GM10248 (cell line): ENCODE data around the gene CCDC34.

Experiments
- CTCF ChIA-PET: fragments of 300-600 bp; sonication (Branson Sonifier 250); formaldehyde crosslinking; extraction: SDS; loops from one replicate; lab custom pipeline; 2021; ENCODE audit warnings: antibody characterized with exemption; lab: Yijun Ruan, JAX
- POLR2A ChIA-PET: fragments of 350-650 bp; sonication (Branson Sonifier 250); formaldehyde crosslinking; extraction: SDS; loops from one replicate; lab custom pipeline; 2020; ENCODE audit warnings: antibody characterized with exemption; lab: Yijun Ruan, JAX
- DNase-seq: peaks from one replicate; pipeline ENCODE4 v3.0.0; 2012; ENCODE audit errors: extremely low spot score
- TF ChIP-seq, protein P1 (sequence below): IDR thresholded peaks from 2 replicates; pipeline ENCODE4 v1.5.1; 2012; ENCODE audit warnings: mild to moderate bottlenecking, low read depth; ENCODE audit errors: extremely low read depth, missing control alignments, control extremely low read depth

CCDC34 gene

DNA sequence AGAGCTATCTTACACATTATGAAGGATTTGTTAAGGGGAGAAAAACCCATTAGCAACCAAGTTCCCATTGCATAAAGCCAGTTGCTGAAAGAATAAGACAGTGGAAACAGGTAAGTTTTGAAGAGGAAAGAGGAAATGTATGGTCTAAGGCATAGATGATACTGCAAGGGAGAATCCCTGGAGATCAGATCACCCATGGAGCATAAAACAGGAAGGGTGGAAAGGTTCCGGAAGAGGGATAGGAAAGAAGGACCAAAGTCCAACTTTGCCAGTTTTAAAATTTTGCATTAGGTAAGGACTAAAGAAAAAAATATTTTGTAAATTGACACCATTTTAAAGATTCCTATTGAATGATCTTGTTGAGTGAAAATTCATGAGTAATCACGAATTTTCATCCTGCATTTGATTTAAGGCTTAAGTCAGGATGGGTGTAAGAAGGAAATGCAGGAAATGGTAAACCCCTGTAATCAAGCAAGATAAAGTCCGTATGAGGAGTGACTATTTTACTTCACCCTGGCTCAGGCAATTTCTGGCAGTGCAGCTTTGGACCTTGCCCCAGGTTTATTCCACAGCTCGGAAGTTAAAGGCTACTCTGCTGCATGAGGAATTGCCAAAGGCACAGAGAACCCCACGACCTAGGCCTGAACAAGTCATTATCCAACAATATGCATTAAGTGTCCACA is 70.9 kb downstream of the CCDC34 start:
- ChIA-PET CTCF (no interaction called here), POLR2A (no interaction called here)
- no peak for DNase-seq
- TF ChIP-seq, protein P1, sequence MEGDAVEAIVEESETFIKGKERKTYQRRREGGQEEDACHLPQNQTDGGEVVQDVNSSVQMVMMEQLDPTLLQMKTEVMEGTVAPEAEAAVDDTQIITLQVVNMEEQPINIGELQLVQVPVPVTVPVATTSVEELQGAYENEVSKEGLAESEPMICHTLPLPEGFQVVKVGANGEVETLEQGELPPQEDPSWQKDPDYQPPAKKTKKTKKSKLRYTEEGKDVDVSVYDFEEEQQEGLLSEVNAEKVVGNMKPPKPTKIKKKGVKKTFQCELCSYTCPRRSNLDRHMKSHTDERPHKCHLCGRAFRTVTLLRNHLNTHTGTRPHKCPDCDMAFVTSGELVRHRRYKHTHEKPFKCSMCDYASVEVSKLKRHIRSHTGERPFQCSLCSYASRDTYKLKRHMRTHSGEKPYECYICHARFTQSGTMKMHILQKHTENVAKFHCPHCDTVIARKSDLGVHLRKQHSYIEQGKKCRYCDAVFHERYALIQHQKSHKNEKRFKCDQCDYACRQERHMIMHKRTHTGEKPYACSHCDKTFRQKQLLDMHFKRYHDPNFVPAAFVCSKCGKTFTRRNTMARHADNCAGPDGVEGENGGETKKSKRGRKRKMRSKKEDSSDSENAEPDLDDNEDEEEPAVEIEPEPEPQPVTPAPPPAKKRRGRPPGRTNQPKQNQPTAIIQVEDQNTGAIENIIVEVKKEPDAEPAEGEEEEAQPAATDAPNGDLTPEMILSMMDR = no peak

DNA sequence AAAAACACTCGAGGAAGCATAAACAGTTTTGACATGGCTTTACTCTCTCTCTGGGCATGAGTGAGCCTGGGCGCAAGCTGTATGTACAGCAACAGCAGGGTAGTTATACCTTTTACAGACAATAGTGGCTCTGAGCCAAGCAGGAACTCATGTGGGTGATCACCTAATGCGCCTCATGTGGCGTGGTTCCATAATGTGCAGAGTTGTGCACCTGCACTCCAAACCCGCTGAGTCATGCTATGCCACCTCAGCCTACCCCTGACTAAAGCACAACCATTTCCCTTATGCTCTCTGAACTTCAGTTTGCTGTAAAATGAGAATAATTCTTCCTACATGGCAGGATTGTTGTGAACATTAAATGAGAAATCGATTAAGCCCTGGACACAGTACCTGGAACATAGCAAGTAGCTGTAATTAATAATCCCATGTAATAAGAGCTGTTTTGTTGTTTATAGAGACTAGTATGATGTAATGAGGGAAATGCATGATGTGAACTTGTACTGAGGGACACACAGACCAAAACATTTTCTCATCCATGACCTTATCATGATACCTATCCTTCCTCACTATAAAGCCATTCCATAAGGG is 71.6 kb downstream of the CCDC34 start:
- TF ChIP-seq, protein P1 = no peak
- ChIA-PET POLR2A (no interaction called here), CTCF (interaction anchor here (1.2 kb wide), 1 partner anchor 16 kb away, joined by 3 read pairs; no protein-coding TSS in a partner anchor)
- DNase-seq = no peak

DNA sequence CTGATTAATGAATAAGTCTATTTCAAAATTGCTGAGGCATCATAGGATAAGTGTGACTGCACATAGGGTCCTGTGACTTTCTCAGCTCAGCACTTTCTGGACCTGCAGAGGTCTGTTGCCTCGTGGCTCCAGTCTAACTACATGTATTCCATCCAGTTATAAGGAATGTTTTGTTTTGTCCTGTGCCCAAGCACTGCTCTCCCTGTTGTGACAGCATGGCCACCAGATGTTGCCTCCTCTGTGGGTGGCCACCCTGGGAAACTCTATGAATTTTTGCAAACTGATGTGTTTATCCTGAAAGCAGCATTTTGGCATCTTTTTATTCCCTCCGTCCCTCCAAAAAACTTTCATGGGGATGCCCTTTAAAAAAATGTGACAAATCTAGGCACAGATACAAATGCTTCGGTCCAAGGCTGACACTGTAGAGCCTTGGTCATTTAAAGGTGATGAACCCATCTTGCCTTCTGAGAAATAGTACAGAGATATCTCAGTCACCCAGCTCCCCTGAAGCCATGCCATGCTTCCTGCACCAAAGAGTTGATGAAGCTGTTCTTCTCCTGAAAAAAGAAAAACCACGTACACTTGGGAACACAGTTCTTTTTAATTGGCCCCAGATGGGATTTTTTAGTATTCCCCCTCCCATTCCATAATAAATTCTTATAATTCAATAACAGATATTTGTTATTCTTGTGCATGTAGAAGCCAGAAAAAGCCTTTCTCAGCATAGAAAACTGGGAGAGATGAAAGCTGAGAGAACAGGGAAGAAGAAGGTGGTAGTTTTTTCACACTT is 72.6 kb downstream of the CCDC34 start:
- CTCF ChIA-PET = interaction anchor here (1.2 to 1.7 kb wide), 2 partner anchors 15 to 107 kb away, joined by 3 read pairs; no protein-coding TSS in a partner anchor
- POLR2A ChIA-PET = no interaction called here
- TF ChIP-seq, protein P1 = no peak
- no peak for DNase-seq
